Stimulated activated naive CD8-positive, alpha-beta T cell treated with anti-CD3 and anti-CD28 coated beads, Interleukin-15, Interleukin-2, amounts not matched to agents 100 U/mL and 50 U/mL, for 24 hours (primary cell): ENCODE data around the gene SEZ6L.
A peak's percentile ranks its signal among the peaks of the same experiment; 100 is the strongest.
"Not testable (repeated sequence)": the region's sequence is repeated elsewhere in the genome, so short reads cannot be mapped to it uniquely, and the experiment has no call there.

Experiments
- ATAC-seq: fragments of 150-1000 bp; cut with Tn5 transposase; one replicate; pipeline ENCODE4 v1.10.0; 2021
- DNase-seq: peaks from one replicate; pipeline ENCODE4 v3.0.0; 2021

SEZ6L gene

DNA sequence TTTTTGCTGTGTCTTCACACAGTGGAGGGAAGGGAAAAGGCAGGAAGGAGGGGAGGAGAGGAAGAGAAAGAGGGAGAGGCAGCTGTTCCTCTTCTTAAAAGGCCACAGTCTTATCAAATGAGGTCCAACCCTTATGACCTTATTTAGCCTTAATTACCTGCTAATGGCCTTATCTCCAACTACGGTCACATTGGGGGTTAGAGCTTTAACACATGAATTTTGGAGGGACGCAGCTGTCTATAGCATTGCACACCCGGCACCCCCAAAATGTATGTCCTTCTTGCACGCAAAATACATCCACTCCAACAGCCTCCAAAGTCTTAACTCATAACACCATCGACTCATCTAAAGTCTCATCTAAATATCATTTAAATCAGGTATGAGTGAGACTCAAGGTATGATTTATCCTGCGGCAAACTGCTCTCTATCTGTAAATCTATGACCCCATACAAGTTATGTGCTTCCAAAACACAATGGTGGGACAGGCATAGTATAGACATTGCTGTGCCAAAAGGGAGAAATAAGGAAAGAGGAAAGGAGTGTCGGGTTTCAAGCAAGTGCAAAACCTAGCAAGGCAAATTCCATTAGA lies 214.8 kb downstream of the SEZ6L start:
- DNase-seq (no peak), ATAC-seq (no peak)

DNA sequence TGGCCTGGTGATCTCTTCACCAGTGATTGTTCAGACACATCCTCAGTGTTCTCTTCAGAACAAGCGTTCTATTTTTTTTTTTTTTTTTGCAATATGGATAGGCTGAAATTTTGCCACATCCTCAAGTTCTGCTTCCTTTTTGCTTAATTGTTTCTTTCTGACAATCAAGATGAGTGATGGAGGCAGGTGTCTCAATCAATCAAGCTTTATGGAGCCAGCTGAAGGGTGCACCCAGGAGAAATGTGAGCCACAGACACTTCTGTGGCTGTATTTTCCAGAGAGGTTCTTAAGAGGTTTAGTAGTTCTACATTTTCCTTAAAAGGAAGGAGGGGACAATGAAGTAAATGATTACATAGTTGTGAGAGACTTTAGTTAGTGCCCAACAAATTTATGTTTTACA lies 215.9 kb downstream of the SEZ6L start:
- ATAC-seq (no peak), DNase-seq (no peak)

DNA sequence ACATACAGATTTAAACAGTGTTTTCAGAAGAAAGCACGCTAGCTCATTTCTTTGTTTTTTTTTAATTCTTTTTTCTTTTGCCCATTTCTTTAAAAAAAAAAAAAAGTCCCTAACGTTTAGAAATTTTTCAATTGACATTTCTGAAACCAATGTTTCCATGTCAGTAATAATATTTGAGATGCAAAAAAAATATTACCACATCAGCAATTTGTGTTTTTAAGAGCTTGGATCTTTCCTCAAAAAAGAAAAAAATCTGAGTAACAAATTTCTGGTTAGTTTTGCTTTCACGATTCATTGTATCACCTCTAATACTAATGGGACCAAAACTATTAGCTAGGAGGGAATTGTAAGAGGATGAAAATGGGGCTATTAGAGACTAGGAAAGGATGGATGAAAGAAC lies 219.9 kb downstream of the SEZ6L start:
- ATAC-seq, result no peak
- DNase-seq, result no peak

DNA sequence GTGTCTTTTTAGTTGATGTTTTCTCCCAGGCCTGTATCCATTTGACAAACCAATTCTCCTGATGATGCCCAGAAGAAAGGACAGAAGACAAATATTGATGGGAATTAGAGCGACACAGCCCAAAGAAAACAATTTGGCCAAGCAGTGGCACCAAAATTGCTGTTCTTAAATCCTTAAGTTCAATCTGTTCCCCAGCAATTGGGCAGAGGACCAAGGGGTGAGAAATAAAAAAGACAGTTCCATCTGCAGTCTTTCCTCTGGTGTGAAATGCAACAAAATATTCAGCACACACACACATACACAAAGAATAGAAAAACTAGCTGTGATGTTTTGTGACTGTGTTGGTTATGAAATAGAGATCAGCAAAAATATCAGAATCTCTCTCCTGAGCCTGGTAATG lies 221.8 kb downstream of the SEZ6L start:
- ATAC-seq, result no peak
- no peak for DNase-seq

DNA sequence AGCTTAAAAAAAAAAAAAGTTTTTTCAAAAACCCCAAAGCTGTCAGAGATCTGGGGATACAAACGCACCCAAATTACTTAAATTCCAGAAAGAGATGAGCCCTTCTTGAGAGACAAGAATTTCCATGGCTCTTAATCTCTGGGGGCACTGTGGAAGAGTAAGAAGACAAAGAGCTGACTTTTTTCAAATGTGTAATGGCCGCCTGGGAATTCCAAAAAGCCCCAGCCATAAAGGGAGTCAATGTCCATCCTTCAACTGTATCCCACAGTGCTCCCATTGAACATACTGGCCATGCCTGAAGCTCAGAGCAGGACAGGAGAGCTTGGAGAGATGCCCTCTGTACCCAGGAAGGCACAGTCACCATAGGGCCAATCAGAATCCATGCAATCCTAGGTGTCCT lies 222.4 kb downstream of the SEZ6L start:
- ATAC-seq, result no peak
- DNase-seq, result no peak

DNA sequence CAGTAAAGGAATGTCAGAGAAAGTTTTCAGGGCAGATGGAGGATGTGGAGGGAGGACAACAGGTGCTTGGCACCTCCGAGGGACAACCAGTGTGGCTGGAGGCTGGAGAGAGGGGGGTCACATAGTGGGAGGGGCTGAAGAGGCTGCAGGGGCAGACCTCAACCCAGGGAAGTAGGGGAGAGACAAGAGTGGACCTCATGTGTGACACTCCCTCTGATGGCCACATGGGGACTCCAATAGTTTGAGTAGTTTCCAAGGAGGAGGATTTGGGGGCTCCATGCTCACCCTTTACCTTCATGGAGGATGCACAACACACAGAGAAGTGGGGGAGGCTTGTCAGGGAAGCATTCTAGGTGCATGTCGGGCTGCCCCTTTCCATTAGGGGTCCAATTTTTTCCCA lies 224.7 kb downstream of the SEZ6L start:
- DNase-seq, result no peak
- no peak for ATAC-seq

DNA sequence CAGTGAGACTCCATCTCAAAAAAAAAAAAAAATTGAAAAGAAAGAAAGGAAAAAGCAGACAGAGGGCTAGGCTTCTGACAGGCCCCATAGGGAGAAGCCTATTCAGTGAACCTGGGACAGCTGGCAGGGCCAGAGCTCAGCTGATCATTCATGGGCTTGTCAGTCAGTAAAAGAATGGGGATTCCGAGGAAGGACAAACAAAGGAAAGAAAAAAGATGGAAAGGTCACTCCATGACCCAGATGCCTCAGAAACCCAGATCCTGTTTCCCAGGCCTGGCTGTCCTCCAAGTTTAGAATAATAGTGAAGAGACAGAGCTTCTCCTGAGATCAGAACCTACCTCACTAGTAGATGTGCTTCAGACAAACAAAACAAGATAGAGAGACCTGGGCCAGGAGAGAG lies 225.5 kb downstream of the SEZ6L start:
- no peak for ATAC-seq
- DNase-seq, result no peak

DNA sequence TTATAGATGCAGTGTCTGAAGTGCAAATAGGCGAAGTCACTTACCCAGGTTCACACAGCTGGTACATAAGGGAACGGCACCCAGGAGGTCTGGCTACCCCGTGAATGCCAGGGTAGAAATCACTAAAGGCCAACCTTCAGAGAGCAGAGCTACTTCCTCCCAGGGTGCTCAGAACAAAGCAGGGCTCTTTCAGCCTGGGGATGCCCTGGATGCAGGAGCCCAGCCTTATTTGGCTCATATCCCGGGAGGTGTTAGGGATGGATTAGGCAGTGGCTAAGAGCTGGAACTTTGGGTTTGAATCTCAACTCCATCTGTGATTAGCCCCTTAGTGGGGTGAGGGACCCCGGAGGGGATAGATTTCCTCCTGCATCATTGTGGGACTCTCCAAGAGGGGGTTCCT lies 226.7 kb downstream of the SEZ6L start:
- DNase-seq (no peak), ATAC-seq (no peak)

DNA sequence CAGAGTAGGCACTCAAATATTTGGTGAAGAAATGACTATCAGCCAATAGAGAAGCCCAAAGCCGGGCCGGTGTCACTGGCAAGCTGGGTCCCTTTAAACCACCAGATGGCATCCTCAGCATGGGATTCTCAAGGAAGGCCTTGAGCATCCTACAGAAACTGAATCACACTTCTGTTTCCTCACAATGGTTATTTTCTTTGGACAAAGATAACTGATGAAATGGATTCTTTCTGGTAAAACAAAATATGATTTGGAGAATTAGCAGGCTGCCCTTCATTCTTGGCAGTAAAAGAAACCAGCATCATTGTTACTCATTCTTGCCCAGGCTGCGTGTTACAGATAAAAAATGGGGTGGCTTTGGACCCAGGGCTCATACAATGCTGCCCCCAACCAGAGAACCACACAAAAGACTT lies 229.5 kb downstream of the SEZ6L start:
- no peak for ATAC-seq
- DNase-seq, result peak; percentile 57

DNA sequence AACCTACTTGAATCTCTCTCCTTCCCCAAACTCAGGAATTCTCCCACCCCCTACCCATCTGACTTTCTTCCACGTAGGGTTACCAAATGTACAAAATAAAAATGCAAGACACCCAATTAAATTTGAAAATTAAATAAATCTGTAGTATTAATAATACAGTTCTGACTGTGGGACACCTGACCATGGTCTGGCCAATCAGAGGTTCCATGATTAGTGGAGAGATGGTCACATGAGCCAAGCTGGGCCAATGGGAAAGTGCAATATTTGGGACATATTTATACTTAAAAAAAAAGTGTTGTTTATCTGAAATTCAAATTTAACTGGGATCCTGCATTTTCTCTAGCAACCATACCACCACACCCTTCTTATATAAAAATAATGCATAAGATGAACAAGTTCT lies 230.0 kb downstream of the SEZ6L start:
- DNase-seq (no peak), ATAC-seq (no peak)

DNA sequence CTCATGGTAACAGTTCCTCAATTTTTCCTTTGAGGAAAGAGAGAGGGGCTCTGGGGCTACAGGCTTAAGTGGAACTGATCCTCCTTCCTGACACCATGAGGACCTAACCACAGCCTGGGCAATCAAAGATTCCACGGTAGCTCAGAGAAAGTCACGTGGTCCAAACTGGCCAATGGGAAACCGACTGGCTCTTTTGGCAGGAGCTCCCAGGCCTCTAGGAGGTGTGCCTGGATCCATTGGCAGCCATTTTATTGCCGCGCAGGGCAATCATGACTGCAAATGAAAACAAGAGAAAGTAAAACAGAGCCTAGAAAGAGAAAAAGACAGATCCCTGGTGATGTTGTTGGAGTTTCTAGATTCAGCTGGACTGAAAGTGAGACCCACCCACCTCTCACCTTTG lies 232.5 kb downstream of the SEZ6L start:
- DNase-seq, result no peak
- ATAC-seq, result no peak

DNA sequence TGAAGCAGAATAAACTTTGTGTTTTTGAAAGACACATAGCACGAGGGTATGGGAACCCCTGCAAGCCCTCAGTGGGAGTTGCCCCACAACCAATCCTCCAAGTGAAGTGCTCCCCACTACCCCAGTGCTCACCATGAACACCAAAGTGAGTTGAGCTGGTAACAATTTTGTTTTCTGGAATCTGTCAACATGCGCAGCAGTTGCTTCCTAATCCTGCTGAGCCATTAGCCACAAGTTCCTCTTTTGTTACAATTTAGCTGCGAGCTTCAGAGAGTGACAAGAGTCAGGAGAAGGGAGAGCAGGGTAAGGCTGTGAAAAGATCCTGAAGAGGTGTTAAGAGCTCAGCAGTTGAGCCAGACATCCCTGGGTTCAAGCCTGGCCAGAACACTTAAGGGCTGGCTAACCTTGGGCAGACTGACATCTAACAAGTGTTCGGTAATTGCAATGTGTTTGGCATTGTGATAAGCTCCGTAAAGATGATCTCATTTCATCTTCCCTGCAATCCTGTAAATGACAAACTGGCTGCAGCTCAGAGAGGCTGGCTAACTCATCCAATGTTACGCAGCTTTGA lies 235.7 kb downstream of the SEZ6L start:
- ATAC-seq (no peak), DNase-seq (no peak)

DNA sequence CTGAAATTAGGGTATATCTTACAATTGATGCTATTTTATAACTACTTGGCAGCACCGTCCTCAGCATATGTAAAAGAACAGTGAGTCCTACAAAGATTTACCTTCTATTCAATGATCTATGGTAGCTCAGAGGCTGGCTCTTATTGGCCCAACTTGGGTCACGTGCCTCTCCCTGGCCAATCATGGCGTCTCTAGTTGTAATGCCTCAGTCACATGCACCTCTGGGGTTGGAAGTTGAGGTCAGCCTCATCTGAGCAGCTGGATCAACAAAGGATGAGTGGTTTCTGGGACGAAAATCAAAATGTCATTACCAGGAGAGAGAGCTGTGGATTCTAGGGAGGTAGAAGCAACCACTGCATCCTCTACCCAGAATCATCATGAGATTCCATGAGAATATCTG lies 236.9 kb downstream of the SEZ6L start:
- DNase-seq (no peak), ATAC-seq (no peak)

DNA sequence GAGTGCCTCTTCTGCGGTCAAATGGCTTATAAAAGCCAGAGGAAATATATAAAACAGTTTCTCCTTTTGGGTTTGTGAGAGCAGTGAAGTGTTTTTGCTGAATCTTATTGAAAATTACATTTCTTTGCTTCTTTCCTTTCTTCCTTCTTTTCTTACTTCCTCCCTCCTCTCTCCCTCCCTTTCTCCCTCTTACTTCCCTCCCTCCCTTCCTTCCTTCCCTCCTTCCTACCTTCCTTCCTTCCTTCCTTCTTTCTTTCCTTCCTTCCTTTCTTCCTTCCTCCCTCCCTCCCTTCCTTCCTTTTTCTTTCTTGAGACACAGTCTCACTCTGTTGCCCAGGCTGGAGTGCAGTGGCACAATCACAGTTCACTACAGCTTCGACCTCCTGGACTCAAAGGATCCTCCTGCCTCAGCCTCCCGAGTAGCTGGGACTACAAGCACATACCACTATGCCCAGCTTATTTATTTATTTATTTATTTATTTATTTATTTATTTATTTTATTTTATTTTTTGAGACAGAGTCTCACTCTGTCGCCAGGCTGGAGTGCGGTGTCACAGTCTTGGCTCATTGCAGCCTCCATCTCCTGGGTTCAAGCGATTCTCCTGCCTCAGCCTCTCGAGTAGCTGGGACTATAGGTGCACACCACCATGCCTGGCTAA lies 239.4 kb downstream of the SEZ6L start:
- not testable (repeated sequence) for ATAC-seq, DNase-seq

DNA sequence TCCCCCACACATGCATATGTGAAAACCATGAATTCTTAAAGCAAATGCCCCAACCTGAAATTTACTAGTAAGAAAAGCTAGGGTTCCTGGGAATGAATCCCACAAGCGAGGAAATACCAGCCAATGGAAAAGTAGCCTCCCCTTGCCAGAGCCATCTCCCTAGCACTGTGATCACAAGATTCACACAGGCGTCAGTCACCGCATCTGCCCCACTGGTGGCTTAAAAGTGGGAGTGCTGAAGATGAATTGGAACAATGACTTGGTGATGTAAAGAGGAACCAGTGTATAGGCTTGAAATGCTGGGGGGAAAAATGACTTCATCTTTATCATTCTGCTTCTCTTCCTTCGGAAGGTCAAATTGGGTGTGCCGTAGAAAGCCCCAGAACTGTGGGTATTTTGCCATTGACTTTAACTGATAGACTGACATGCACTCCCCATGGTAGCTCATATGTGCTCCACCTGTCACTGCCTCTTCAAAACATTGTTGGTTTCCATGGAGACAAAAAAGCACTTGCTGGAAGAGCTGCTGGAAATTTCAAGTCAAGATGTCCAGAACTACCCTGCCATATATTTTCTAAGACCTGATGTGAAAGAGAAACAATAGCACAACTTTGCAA lies 240.6 kb downstream of the SEZ6L start:
- no peak for DNase-seq
- ATAC-seq, result no peak

DNA sequence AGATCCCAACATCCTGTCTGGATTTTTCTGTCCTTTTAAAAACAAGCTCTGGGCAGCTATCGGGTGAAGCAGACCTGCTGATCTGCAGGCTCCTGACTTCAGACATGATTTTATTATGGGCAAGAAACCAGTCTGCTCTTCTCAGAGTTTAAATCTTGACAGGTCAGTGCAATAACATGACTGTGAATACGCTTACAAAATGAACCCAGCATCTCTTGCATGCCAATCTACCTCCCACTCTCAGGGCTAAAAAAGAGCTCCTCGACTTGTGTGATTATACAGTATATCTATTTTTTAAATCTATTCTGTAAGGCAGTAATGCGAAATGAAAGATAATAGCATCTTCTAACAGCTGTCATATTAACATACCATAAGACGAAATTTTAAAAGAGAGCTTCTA lies 241.1 kb downstream of the SEZ6L start:
- ATAC-seq, result no peak
- DNase-seq, result no peak

DNA sequence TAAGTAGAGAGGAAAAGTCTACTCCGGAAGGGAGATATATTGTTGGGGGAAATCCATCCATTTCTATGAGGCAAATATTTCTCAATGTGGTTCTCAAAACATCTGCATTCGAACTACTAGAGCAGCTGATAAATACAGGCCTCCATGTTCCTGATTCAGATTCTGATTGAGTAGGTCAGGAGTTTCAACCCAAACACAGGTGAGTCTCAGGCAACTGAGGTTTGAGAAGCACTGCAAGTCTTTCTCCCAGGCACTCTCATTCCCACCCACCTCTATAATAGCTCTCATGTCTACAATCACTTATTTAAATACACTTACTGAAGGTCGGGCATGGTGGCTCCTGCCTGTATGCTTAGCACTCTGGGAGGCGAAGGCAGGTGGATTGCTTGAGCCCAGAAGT lies 245.1 kb downstream of the SEZ6L start:
- ATAC-seq, result no peak
- DNase-seq, result no peak

DNA sequence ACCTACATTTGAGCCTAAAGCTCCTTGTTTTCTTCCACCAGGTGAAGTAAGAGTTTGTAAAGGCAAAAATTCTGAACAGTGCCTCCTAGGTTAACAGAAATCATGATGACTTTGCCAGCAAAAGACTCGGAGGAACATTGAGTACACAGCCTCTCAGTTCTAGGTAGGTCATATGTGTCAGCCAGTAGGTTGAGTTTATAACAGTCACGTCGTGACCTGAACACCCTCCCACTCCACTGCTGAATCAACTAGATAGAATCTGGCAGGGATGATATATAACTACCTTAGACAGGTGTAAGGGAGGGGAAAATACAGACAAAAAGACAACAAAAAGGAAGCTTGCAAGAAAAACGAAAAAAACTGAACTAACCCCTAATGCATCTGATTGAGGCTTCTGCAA lies 247.0 kb downstream of the SEZ6L start:
- ATAC-seq, result no peak
- no peak for DNase-seq

DNA sequence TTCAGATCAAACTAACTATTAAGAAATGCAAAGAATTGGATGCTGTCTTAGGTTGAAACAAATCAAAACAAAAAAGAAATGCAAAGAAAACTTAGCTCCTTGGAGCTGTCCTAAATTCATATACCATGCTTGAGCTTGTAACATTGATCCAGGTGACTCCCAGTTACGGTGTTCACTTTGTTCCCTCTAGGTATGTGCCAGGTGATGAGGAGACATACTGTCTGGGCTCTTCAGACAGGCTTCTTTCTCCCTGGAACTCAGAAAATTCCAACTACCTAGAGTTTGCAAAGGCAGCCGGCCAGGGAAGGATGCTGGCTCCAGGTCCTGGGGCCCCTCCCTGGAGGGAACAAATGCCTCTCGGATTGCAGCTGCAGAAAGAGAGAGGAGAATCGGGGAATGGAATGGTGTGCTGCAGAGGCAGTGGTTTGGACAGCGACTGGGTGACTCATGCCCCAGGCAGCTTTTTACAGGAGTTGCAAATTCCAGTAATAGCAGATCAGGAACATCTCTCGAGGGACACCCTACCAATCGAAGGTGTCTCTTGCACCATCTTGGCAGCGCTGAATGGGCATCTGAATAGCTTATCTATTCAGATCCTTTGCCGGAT lies 247.5 kb downstream of the SEZ6L start:
- ATAC-seq (no peak), DNase-seq (no peak)

DNA sequence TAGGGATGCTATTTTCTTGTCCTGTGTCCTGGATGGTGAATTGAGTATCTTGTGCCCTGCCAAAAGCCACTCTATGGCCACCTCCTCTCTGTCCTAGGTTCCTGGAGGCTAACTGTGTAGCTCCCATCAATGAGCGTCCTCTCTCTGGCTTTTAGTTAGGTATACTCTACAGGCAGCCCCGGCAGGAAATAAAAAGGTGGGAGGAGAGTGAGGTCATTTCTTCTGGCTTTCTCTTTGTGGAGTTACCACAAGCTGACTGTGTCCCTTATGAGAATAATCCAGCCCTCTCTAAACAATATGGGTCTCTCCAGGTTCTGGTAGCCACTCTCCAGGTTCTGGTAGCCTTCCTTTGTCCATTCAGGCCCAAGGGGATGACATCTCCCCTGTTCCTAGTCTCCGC lies 248.1 kb downstream of the SEZ6L start:
- no peak for ATAC-seq
- no peak for DNase-seq

DNA sequence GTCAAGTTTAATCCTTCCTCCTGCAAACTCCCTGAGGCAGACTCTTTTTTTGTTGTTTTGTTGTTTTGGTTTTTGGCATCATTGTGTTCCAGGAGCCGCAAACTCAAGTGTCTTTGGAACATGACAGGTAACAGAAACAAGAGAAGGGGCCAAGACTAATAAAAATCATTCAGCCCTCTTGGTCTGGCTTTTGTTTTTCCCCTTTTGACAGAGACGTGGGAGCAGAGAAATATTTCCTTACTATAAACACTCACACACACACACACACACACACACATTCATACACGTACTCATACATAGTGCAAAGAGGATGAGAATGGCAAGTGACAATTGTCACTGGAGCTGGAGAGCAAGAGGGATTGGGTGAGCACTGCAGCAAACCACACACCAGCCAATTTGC lies 249.4 kb downstream of the SEZ6L start:
- ATAC-seq (no peak), DNase-seq (no peak)

DNA sequence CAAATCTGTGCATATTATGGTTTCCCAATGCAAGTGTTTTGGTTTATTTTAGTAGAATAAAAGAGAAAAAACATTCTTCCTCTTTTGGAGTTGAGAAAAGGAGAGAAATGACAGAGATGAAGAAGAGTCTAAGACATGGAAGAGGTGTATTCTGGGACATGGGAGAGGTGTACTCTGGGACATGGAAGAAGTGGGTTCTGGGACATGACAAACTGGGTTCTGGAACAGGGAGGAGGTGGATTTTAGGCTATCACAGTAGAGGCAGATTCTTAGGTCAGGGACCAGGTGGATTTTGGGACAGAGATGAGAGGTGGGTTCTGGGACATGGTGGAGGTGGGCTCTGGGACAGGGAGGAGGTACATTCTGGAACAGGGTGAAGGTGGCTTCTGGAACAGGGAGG lies 257.7 kb downstream of the SEZ6L start:
- DNase-seq (no peak), ATAC-seq (no peak)
